GM12865 (cell line): Measurements from ENCODE around the gene GALNT7.

Source experiments
- DNase-seq: peaks from one replicate; pipeline ENCODE4 v3.0.0; 2010; ENCODE audit warnings: low read depth
- H3K4me3 ChIP-seq: 2 replicates; pipeline ENCODE4 v1.5.1; 2011; ENCODE audit warnings: mild to moderate bottlenecking, low read depth, low read length, control low read depth
- CTCF ChIP-seq: IDR thresholded peaks from 2 replicates; pipeline ENCODE4 v1.5.1; 2011; ENCODE audit warnings: low read length, control low read depth, low read depth, inconsistent platforms; ENCODE audit not compliant: insufficient read depth; ENCODE audit errors: missing control alignments

GALNT7 gene

GRCh38 chr4:173343832-173344397 lies 175.3 kb downstream of the GALNT7 start:
- no peak for TF ChIP-seq CTCF
- DNase-seq: no peak
- H3K4me3 ChIP-seq: no peak overlapping the region

- DNase-seq: no peak
- no peak for TF ChIP-seq CTCF
- H3K4me3 ChIP-seq: no peak overlapping the region
These were observed 177.0 kb downstream of the GALNT7 start for GRCh38 chr4:173345648-173346047.

- DNase-seq: no peak
- H3K4me3 ChIP-seq: no peak overlapping the region
- no peak for TF ChIP-seq CTCF
These were observed 177.5 kb downstream of the GALNT7 start for GRCh38 chr4:173346074-173346473.

GRCh38 chr4:173347467-173347866 lies 178.9 kb downstream of the GALNT7 start:
- no peak for DNase-seq
- no peak for TF ChIP-seq CTCF
- no peak overlapping the region for H3K4me3 ChIP-seq

GRCh38 chr4:173357939-173358338 lies 189.3 kb downstream of the GALNT7 start:
- H3K4me3 ChIP-seq: no peak overlapping the region
- no peak for TF ChIP-seq CTCF
- no peak for DNase-seq

- TF ChIP-seq CTCF: no peak
- DNase-seq: no peak
- H3K4me3 ChIP-seq: no peak overlapping the region
These were observed 192.1 kb downstream of the GALNT7 start for GRCh38 chr4:173360587-173361221.

- DNase-seq: no peak
- no peak overlapping the region for H3K4me3 ChIP-seq
- no peak for TF ChIP-seq CTCF
These were observed 194.1 kb downstream of the GALNT7 start for GRCh38 chr4:173362666-173363065.
